CD4-positive, alpha-beta T cell treated with Interleukin-17A for 4 hours (primary cell): ENCODE results near the gene REPIN1.
A peak's percentile ranks its signal among the peaks of the same experiment; 100 is the strongest.
"Not testable (repeated sequence)": the region's sequence is repeated elsewhere in the genome, so short reads cannot be mapped to it uniquely, and the experiment has no call there.

Experiments
- DNase-seq: peaks from one replicate; pipeline ENCODE4 v3.0.0-alpha.2; 2020; ENCODE audit warnings: mixed read lengths

REPIN1 gene

GRCh38 chr7:150377635-150378034, 9.0 kb downstream of the REPIN1 start:
- no peak for DNase-seq

- peak; percentile 68 for DNase-seq
These were observed 9.7 kb downstream of the REPIN1 start for GRCh38 chr7:150378115-150378852.

GRCh38 chr7:150378853-150379440, 10.3 kb downstream of the REPIN1 start, which contains the start of gene ZNF775:
TSS of gene ZNF775 (plus strand) at chr7:150379330. CDS start at chr7:150388471, 9,141 bp downstream.
- peak; percentile 93 for DNase-seq

- peak; percentile 25 for DNase-seq
These were observed 11.1 kb downstream of the REPIN1 start for GRCh38 chr7:150379441-150380379.

- DNase-seq: no peak
These were observed 11.8 kb downstream of the REPIN1 start for GRCh38 chr7:150380463-150380862.

- DNase-seq: no peak
These were observed 12.5 kb downstream of the REPIN1 start for GRCh38 chr7:150381096-150381495.

- DNase-seq: no peak
These were observed 13.1 kb downstream of the REPIN1 start for GRCh38 chr7:150381785-150382122.

- DNase-seq: no peak
These were observed 13.7 kb downstream of the REPIN1 start for GRCh38 chr7:150382123-150382843.

- DNase-seq: no peak
These were observed 14.2 kb downstream of the REPIN1 start for GRCh38 chr7:150382844-150383225.

GRCh38 chr7:150383710-150384397, 15.2 kb downstream of the REPIN1 start:
- no peak for DNase-seq

GRCh38 chr7:150384406-150385301, 16.0 kb downstream of the REPIN1 start:
- DNase-seq: no peak

GRCh38 chr7:150385302-150385723, 16.7 kb downstream of the REPIN1 start:
- no peak for DNase-seq

GRCh38 chr7:150385884-150386283, 17.3 kb downstream of the REPIN1 start:
- not testable (repeated sequence) for DNase-seq

- no peak for DNase-seq
These were observed 19.7 kb downstream of the REPIN1 start for GRCh38 chr7:150388306-150388705.

- DNase-seq: no peak
These were observed 20.3 kb downstream of the REPIN1 start for GRCh38 chr7:150388709-150389531.

GRCh38 chr7:150389532-150389816, 20.9 kb downstream of the REPIN1 start:
- no peak for DNase-seq

GRCh38 chr7:150390205-150390604, 21.6 kb downstream of the REPIN1 start:
- no peak for DNase-seq

- no peak for DNase-seq
These were observed 24.7 kb downstream of the REPIN1 start for GRCh38 chr7:150393325-150393724.

GRCh38 chr7:150396426-150396825, 27.8 kb downstream of the REPIN1 start:
- DNase-seq: no peak

GRCh38 chr7:150396851-150397260, 28.2 kb downstream of the REPIN1 start:
- no peak for DNase-seq
